Natural killer cell treated with Interleukin-12 subunit alpha and Interleukin-12 subunit beta and Interleukin-15 and Interleukin-18, amount 100 ng/mL, for 72 hours (primary cell): ENCODE results near the gene ARHGDIG. TPM values are rescaled to one million over a fixed set of nuclear protein-coding genes. Genes with fewer than 3 reads are reported as not detected.

Source experiments
- ATAC-seq, 2 donors: fragments of 150-1000 bp; cut with Tn5 transposase in 1 of 2; sonication (Bioruptor Pico), chemical (Tn5 transposase) in 1 of 2; 2 replicates each; pipeline ENCODE4 v1.10.0; 2021
- DNase-seq: peaks from one replicate; pipeline ENCODE4 v3.0.0; 2022; ENCODE audit warnings: low spot score
- H3K27ac Mint-ChIP-seq, 2 donors: 1 replicate in 1 of 2; 2 replicates in 1 of 2; pipeline ENCODE4 v1.8.0; 2022; ENCODE audit warnings: mixed read lengths in 2 of 2, mild to moderate bottlenecking in 1 of 2, moderate library complexity in 1 of 2
- H3K27me3 Mint-ChIP-seq, 2 donors: 1 replicate in 1 of 2; 2 replicates in 1 of 2; pipeline ENCODE4 v1.8.0; 2022; ENCODE audit warnings: mixed read lengths in 2 of 2
- H3K36me3 Mint-ChIP-seq: one replicate; pipeline ENCODE4 v1.8.0; 2022; ENCODE audit warnings: mixed read lengths
- H3K4me1 Mint-ChIP-seq, 2 donors: 1 replicate in 1 of 2; 2 replicates in 1 of 2; pipeline ENCODE4 v1.8.0; 2022; ENCODE audit warnings: low read depth in 2 of 2, mixed read lengths in 2 of 2, mild to moderate bottlenecking in 1 of 2
- H3K4me3 Mint-ChIP-seq: one replicate; pipeline ENCODE4 v1.8.0; 2022; ENCODE audit warnings: mixed read lengths
- H3K9me3 Mint-ChIP-seq: 2 replicates; pipeline ENCODE4 v1.8.0; 2022; ENCODE audit warnings: mixed read lengths
- total RNA-seq, 2 donors: library from RNA; stranded (reverse); gene quantifications; one replicate each; pipeline ENCODE4 v1.2.3, GENCODE V29; 2022

Gene ARHGDIG
- total RNA-seq: not detected

DNA sequence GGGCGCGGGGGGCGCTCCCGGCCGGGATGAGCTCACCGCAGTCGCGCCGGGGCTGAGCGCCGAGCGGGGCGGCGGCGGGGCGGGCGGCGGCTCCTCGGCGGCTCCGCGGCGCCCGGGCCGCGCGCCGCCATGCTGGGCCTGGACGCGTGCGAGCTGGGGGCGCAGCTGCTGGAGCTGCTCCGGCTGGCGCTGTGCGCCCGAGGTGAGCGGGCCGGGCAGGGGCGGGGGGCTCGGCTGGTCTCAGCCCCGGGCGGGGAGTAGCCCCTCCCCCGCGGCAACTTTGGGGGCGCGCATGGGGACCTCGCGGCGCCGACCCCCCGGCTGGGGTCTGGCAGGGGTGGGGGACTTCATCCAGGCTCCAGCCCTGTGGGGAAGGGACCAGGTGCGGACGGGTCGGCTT, at the start of gene ARHGDIG:
Gene ARHGDIG, plus strand, starts transcription at position 40 of the 400 bp plus-strand sequence. Its CDS starts 90 bp downstream, at position 130.
- DNase-seq (no peak), ATAC-seq (no peak)
- Mint-ChIP-seq H3K27me3 (no peaks in the 10 kb centered on the region), H3K9me3 (no peaks in the 10 kb centered on the region), H3K27ac (no peak within 1 kb of the TSS), H3K36me3 (no peaks in the 10 kb centered on the region), H3K4me3 (no peak within 1 kb of the TSS), H3K4me1 (peaks cover 6 to 7% of the 10 kb centered on the region in 2 donors)

DNA sequence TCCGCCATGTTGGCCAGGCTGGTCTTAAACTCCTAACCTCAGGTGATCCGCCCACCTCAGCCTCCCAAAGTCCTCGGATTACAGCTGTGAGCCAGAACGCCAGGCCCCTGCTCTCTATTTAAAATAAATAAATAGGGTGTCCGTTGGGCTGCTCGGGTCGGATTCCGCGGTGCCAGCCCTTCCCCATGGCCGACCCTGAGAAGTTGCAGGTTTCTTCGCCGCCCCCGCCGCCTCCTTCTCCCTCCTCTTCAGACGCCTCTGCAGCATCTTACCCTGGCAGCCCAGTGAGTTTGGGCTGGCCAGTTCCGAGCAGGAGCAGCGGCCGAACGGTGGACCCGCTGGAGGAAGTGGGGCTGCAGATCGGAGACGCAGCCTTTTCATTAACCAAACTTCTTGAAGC, 49.4 kb upstream of the ARHGDIG start:
- ATAC-seq: no peak
- DNase-seq: no peak
- Mint-ChIP-seq H3K27me3 (no peaks in the 10 kb centered on the region), H3K4me3 (no peak overlapping the region), H3K9me3 (no peaks in the 10 kb centered on the region), H3K4me1 (peaks cover 30 to 33% of the 10 kb centered on the region in 2 donors), H3K27ac (no peak overlapping the region), H3K36me3 (peaks cover 6% of the 10 kb centered on the region)

DNA sequence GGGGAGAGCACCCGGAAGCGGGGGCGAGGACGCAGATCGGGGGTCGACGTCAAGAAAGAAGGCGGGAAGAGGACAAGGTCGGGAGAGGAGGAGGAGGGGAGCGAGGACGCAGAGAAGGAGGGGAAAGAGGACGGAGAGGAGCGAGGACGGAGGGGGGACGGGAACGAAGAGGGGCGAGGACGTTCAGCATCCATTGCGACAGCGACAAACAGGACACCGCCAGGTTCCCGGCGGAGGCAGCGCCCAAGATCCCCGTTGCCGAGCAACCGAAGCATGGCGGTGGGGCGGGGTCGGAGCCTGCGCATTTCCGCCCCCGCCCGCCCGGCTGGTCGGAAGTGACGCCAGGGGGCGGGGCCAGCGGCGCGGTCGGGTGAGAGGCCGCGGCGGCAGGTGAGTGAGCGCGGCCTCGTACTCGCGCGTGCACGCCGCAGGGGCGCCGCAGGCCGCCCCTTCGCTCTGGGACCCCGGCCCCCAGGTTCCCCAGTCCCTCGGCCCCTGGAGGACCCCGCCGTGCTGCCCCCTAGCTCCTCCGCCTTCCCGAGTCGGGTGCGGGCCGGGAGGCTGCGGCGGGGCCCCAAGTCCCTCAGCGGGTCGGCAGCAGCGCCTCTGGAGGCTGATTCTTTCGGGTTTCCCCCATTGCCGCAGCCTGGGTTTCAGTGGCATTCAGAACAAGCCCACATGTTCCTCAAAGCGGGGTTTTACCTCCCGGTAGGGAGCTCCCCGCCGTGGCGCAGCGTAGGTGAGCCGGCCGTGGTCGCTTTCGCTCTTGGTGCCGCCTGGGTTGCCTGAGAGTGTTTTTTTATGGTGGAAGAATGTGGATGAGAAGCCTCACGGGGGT, 45.7 kb upstream of the ARHGDIG start, which contains the start of gene FAM234A:
Gene FAM234A, plus strand, starts transcription at position 354 of the 838 bp plus-strand sequence. CDS start 19,593 bp downstream, outside the sequence.
- DNase-seq (peak; percentile 95), ATAC-seq (peak; percentile 93 to 95)
- Mint-ChIP-seq H3K27ac (peak within 1 kb of the TSS; percentile 91 to 95), H3K4me1 (peaks cover 12 to 16% of the 10 kb centered on the region in 2 donors), H3K9me3 (no peaks in the 10 kb centered on the region), H3K27me3 (no peaks in the 10 kb centered on the region), H3K36me3 (no peaks in the 10 kb centered on the region), H3K4me3 (peak within 1 kb of the TSS; percentile 100)

DNA sequence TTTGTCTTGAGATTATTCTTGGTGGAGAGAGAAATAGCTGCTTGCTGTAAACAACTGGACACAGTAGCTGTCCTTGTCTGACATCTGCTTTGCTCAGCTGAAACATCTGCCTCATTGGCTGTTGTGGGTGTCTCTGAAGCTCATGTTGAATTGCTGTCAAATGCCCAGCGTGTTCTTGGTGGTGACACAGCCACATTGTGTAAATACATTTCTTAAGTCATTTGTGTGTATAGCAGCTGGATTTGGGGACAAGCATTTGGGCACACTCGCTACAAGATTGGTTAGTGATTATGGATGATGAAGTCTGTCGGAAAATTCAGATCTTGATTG, 40.5 kb upstream of the ARHGDIG start:
- DNase-seq (no peak), ATAC-seq (no peak)
- no peaks in the 10 kb centered on the region for H3K36me3 Mint-ChIP-seq
- H3K27me3 Mint-ChIP-seq: no peaks in the 10 kb centered on the region
- H3K4me3 Mint-ChIP-seq: no peak overlapping the region
- no peak overlapping the region for H3K27ac Mint-ChIP-seq
- H3K9me3 Mint-ChIP-seq: no peaks in the 10 kb centered on the region
- peaks cover 13 to 27% of the 10 kb centered on the region in 2 donors for H3K4me1 Mint-ChIP-seq

DNA sequence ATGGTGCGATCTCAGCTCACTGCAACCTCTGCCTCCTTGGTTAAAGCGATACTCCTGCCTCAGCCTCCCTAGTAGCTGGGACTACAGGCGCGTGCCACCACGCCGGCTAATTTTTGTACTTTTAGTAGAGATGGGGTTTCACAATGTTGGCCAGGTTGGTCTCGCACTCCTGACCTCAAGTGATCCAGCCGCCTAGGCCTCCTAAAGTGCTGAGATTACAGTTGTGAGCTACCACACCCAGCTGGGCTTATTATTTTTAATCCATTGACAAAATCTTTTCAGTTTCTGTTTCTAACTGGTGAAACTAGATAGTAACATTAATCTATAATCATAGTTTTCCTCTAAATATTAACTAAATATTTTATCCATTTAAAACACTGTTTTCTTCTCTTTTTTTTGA, 39.8 kb upstream of the ARHGDIG start:
- Mint-ChIP-seq H3K27ac (no peak overlapping the region), H3K36me3 (no peaks in the 10 kb centered on the region), H3K4me3 (no peak overlapping the region), H3K9me3 (no peaks in the 10 kb centered on the region), H3K27me3 (no peaks in the 10 kb centered on the region), H3K4me1 (peaks cover 7 to 23% of the 10 kb centered on the region in 2 donors)
- ATAC-seq (no peak), DNase-seq (no peak)

DNA sequence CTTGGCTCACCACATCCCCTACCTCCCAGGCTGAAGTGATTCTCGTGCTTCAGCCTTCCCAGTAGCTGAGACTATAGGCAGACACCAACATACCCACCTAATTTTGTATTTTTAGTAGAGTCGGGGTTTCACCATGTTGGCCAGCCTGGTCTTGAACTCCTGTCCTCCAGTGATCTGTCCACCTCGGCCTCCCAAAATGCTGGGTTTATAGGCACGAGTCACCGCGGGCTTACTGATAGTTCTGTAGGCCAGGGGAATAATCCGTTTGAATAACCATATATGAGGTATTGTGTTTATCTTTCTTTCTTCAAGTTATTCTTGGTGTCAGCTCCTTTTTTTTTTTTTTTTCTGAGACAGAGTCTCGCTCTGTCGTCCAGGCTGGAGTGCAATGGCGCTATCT, 38.1 kb upstream of the ARHGDIG start:
- DNase-seq: no peak
- no peak overlapping the region for H3K27ac Mint-ChIP-seq
- H3K4me3 Mint-ChIP-seq: no peak overlapping the region
- H3K9me3 Mint-ChIP-seq: no peaks in the 10 kb centered on the region
- H3K4me1 Mint-ChIP-seq: peaks cover 11 to 27% of the 10 kb centered on the region in 2 donors
- ATAC-seq: no peak
- no peaks in the 10 kb centered on the region for H3K36me3 Mint-ChIP-seq
- no peaks in the 10 kb centered on the region for H3K27me3 Mint-ChIP-seq

DNA sequence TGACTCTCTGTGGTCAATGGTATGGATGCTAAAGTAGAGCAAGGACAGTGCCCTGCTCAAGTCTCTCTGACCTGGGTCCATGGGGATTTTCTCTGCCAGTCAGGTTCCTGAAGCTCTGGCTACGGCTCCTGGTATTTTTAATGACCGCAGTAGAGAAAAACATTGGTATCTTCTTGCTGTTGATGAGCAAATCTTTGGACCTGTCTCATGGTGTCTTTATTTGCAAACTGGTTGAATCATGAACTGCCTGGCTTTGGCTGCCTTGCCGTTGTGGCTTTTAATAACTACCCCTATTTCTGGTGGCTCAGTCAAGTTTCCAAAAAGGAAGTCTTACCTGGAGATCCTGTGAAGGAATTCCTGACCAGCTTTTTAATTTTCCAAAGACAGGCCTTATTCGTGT, 37.0 kb upstream of the ARHGDIG start:
- no peaks in the 10 kb centered on the region for H3K9me3 Mint-ChIP-seq
- no peaks in the 10 kb centered on the region for H3K27me3 Mint-ChIP-seq
- H3K4me1 Mint-ChIP-seq: peaks cover 11 to 27% of the 10 kb centered on the region in 2 donors
- H3K36me3 Mint-ChIP-seq: no peaks in the 10 kb centered on the region
- no peak for ATAC-seq
- no peak for DNase-seq
- no peak overlapping the region for H3K27ac Mint-ChIP-seq
- no peak overlapping the region for H3K4me3 Mint-ChIP-seq

DNA sequence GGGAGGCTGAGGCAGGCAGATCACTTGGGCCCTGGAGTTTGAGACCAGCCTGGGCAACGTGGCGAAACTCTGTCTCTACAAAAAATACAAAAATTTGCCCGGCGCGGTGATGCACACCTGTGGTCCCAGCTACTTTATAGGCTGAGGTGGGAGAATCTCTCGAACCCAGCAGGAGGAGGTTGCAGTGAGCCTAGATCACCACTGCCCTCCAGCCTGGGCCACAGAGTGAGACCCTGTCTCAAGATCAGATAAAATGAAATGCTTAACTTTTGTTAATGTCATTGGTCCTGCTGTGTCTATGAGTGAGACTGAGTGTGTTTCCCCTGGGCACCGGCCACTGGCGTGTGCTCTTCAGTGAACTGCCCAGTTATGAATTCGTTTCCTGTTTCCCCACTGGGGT, 35.3 kb upstream of the ARHGDIG start:
- peaks cover 11 to 21% of the 10 kb centered on the region in 2 donors for H3K4me1 Mint-ChIP-seq
- ATAC-seq (no peak), DNase-seq (no peak)
- no peaks in the 10 kb centered on the region for H3K27me3 Mint-ChIP-seq
- no peaks in the 10 kb centered on the region for H3K9me3 Mint-ChIP-seq
- no peak overlapping the region for H3K27ac Mint-ChIP-seq
- H3K36me3 Mint-ChIP-seq: no peaks in the 10 kb centered on the region
- H3K4me3 Mint-ChIP-seq: no peak overlapping the region

DNA sequence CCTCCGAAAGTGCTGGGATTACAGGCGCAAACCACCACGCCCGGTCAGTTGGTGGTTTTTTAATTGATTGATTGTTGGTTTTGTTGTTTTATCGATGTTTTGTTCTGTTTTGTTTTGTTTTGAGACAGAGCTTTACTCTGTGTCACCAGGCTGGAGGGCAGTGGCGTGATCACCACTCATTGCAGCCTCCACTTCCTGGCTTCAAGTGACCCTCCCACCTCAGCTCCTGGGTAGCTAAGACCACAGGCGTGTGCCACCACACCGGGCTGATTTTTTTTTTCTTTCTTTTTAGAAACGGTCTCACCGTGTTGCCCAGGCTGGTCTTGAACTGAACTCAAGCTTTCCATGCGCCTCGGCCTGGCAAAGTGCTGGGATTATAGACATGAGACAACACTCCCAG, 33.4 kb upstream of the ARHGDIG start:
- Mint-ChIP-seq H3K27me3 (no peaks in the 10 kb centered on the region), H3K4me3 (no peak overlapping the region), H3K9me3 (no peaks in the 10 kb centered on the region), H3K4me1 (peaks cover 6 to 8% of the 10 kb centered on the region in 2 donors), H3K27ac (no peak overlapping the region), H3K36me3 (no peaks in the 10 kb centered on the region)
- peak in 1 of 2 donors; percentile 58 for ATAC-seq
- no peak for DNase-seq

DNA sequence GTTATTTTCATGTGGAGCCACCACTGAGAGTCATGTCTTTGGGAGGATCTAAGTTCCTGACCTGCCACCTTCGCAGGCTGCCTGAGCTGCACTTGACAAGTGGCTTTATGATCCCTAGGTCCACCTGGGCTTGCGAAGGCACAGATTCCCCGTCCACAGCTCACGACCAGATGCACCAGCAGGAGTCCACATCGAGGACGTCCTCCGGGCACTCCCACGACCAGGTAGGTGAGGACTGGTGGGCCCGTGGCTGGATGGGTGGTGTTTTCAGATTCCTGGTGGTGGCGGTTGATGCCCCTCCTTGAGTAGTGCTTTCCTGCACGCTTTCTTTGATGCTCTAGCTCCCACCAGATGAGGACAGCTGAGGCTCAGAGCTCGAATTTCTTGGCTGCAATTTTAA, 31.0 kb upstream of the ARHGDIG start:
- H3K4me1 Mint-ChIP-seq: peaks cover 15 to 19% of the 10 kb centered on the region in 2 donors
- H3K27ac Mint-ChIP-seq: no peak overlapping the region
- H3K36me3 Mint-ChIP-seq: no peaks in the 10 kb centered on the region
- ATAC-seq: no peak
- DNase-seq: no peak
- no peaks in the 10 kb centered on the region for H3K9me3 Mint-ChIP-seq
- no peak overlapping the region for H3K4me3 Mint-ChIP-seq
- no peaks in the 10 kb centered on the region for H3K27me3 Mint-ChIP-seq

DNA sequence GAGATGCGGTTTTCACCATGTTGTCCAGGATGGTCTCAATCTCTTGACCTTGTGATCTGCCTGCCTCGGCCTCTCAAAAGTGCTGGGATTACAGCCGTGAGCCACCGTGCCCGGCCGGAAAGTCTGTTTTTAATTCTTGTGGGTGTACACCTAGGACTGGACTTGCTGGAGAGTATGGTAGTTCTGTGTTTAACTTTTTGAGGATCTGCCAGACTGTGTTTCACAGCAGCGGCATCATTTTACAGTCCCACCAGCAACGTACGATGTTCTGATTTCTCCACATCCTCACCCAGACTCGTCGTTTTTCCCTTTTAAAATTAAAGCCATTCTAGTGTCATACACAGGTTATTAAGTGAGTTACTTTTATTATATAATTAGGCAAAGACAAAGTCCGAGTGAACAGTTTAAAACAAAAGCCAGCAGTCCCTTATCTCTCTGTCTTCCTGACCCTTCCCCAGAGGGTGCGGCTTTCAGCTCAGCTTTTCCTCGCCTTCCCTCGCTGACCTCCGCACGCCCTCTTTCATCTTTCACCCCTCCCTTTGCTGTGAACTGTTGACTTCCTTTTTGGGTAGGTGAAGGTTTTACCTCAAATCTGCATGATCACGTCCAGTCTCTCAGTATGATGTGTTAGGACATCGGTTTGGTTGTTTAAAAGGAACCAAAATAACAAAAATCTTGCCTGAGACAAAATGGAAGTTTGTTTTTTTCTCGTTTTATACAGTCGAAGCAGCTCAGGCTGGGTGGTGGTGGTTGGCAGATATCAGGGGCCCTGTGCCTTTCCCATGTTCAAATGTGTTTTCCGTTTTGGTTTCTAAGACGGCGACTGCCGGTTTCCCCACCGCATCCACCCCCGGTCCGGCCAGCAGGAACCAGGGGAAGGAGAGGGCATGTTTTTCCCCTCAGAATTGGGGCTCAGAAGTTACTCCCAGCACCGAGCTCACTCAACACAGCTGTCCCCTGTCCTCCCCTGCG, 27.7 kb upstream of the ARHGDIG start:
- H3K9me3 Mint-ChIP-seq: no peaks in the 10 kb centered on the region
- peaks cover 4% of the 10 kb centered on the region for H3K36me3 Mint-ChIP-seq
- ATAC-seq (peak; percentile 73 to 84), DNase-seq (no peak)
- H3K27me3 Mint-ChIP-seq: no peaks in the 10 kb centered on the region
- H3K4me3 Mint-ChIP-seq: peak overlapping the region; percentile 90
- H3K27ac Mint-ChIP-seq: peak overlapping the region; percentile 75 to 85
- peaks cover 15% of the 10 kb centered on the region in 2 donors for H3K4me1 Mint-ChIP-seq

DNA sequence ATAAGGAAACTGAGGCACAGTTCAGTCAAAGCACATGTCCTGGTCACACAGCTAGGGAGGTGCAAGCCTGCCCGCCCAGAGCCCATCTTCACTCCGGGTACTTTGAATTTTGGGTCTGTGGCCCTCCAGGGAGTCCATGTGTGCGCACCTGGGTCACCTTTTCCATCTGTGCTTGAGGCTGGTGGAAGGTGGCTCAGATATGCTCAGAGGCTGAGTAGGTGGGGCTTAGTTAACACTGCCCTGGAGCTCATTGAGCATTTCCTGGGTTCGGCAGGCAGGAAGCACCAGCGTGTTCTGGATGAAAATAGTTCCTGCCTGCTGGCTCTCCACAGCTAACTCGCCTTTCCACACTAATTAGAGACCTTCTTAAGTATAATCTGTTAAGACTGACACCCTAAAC, 26.6 kb upstream of the ARHGDIG start:
- no peak for DNase-seq

DNA sequence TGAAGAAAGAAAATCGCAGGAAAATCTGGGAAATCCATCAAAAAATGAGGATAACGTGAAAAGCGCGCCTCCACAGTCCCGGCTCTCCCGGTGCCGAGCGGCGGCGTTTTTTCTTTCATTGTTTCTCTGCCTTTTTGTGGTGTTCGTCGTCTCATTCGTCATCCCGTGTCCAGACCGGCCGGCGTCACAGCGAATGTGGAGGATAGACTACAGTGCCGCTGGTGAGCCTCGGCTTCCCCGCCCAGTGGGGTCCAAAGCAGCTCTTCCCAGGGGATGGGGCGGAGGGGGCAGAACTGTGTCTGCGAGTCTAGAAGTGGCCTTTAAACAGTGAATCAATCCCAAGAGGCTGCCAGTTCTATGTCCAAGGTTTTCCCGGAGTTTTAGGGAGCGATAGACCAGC, 25.9 kb upstream of the ARHGDIG start:
- Mint-ChIP-seq H3K36me3 (peaks cover 4% of the 10 kb centered on the region), H3K4me1 (peaks cover 22% of the 10 kb centered on the region in 2 donors), H3K27ac (no peak overlapping the region), H3K9me3 (no peaks in the 10 kb centered on the region), H3K27me3 (no peaks in the 10 kb centered on the region), H3K4me3 (no peak overlapping the region)
- DNase-seq (no peak), ATAC-seq (no peak)

More for the DNA sequence above, 26.6 kb upstream of the ARHGDIG start:
- no peak for ATAC-seq
- H3K9me3 Mint-ChIP-seq: no peaks in the 10 kb centered on the region
- no peak overlapping the region for H3K27ac Mint-ChIP-seq
- H3K27me3 Mint-ChIP-seq: no peaks in the 10 kb centered on the region
- H3K36me3 Mint-ChIP-seq: peaks cover 4% of the 10 kb centered on the region
- peaks cover 16% of the 10 kb centered on the region in 2 donors for H3K4me1 Mint-ChIP-seq
- H3K4me3 Mint-ChIP-seq: no peak overlapping the region

DNA sequence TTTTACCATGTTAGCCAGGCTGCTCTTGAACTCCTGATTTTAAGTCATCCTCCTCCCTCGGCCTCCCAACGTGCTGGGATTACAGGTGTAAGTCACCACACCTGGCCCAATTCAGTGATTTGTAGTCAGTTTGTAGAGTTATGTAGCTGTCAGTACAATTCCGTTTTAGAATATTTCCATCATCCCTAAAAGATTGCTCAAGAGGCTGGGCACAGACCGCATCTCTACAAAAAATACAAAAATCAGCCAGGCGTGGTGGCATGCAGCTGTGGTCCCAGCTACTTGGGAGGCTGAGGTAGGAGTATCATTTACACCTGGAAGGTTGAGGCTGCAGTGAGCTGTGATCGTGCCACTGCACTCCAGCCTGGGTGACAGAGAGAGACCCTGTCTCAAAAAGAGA, 25.2 kb upstream of the ARHGDIG start:
- H3K9me3 Mint-ChIP-seq: no peaks in the 10 kb centered on the region
- H3K4me1 Mint-ChIP-seq: peaks cover 22% of the 10 kb centered on the region in 2 donors
- no peak for ATAC-seq
- H3K27me3 Mint-ChIP-seq: no peaks in the 10 kb centered on the region
- no peak for DNase-seq
- no peak overlapping the region for H3K27ac Mint-ChIP-seq
- no peak overlapping the region for H3K4me3 Mint-ChIP-seq
- H3K36me3 Mint-ChIP-seq: peaks cover 4% of the 10 kb centered on the region
